Suprapubic skin (tissue), 4 donors: ENCODE results near the gene DNA2. TPM values are rescaled to one million over a fixed set of nuclear protein-coding genes. Genes with fewer than 3 reads are reported as not detected.
"Not testable (repeated sequence)": the region's sequence is repeated elsewhere in the genome, so short reads cannot be mapped to it uniquely, and the experiment has no call there.

ENCODE experiments used
- DNase-seq, 2 donors: peaks; one replicate each; pipeline ENCODE4 v3.0.0-alpha.2; 2019; ENCODE audit warnings: low spot score in 2 of 2
- H3K27ac ChIP-seq: fragments of 200-600 bp; sonication (generic); one replicate; pipeline ENCODE4 v1.5.1; 2019
- H3K27me3 ChIP-seq: fragments of 200-600 bp; sonication (generic); one replicate; pipeline ENCODE4 v1.5.1; 2019
- H3K36me3 ChIP-seq: fragments of 200-600 bp; sonication (generic); one replicate; pipeline ENCODE4 v1.5.1; 2019
- H3K4me1 ChIP-seq: fragments of 200-600 bp; sonication (generic); one replicate; pipeline ENCODE4 v1.5.1; 2019
- H3K4me3 ChIP-seq: fragments of 200-600 bp; sonication (generic); one replicate; pipeline ENCODE4 v1.5.1; 2019; ENCODE audit warnings: mild to moderate bottlenecking
- H3K9me3 ChIP-seq: fragments of 200-600 bp; sonication (generic); one replicate; pipeline ENCODE4 v1.5.1; 2019
- EP300 ChIP-seq: sonication (generic); formaldehyde crosslinking; IDR thresholded peaks from one replicate; pipeline ENCODE4 v1.6.1; 2017; ENCODE audit warnings: antibody characterized with exemption
- POLR2A ChIP-seq, 2 donors: fragments of 450-650 bp; IDR thresholded peaks; one replicate each; pipeline ENCODE4 v1.6.1; 2017; ENCODE audit warnings: antibody characterized with exemption in 2 of 2, mild to moderate bottlenecking in 2 of 2, moderate library complexity in 2 of 2
- POLR2AphosphoS5 ChIP-seq, 3 donors: sonication (generic); formaldehyde crosslinking; IDR thresholded peaks; one replicate each; pipeline ENCODE4 v1.6.1; 2017; ENCODE audit warnings: antibody characterized with exemption in 3 of 3
- whole genome bisulfite sequencing: methylation state at CpG from one replicate; pipeline ENCODE4 v1.1.5; 2018; 5-methylcytosine and 5-hydroxymethylcytosine counted together
- total RNA-seq, 4 donors: library from RNA; depleted of rRNA; stranded (reverse); fragments of >200 nt; gene quantifications; one replicate each; pipeline ENCODE4 v1.1.0, GENCODE V29; 2016
- TF ChIP-seq, protein P1 (sequence below), 2 donors: fragments of 200-600 bp in 1 of 2; fragments of 450-650 bp in 1 of 2; sonication (generic) in 1 of 2; IDR thresholded peaks; one replicate each; pipeline ENCODE4 v1.5.1; 2016 to 2019; ENCODE audit warnings: antibody characterized with exemption in 2 of 2, mild to moderate bottlenecking in 1 of 2, moderate library complexity in 1 of 2

Gene DNA2
- total RNA-seq, 4 donors from 2014 or later = 2.4 to 7.2 (median 3.5) TPM

DNA sequence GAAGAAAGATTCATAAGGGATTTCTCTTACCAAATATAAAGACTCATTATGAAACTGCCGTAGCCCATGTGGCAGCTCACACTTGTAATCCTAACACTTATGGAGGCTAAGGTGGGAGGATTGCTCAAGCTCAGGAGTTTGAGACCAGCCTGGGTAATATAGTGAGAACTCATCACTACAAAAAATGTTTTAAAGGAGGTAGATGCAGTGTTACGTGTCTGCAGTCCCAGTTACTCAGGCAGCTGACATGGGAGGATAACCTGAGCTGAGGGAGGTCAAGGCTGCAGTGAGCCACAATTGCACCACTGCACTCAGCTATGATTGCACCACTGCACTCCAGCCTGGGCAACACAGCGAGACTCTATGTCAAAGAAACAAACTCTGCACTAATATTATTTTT lies 18.1 kb upstream of the DNA2 start:
- WGBS = 92% methylated on average over 3 of the region's 3 CpGs
- peaks cover 91% of the 10 kb centered on the region for H3K36me3 ChIP-seq
- no peak for DNase-seq

DNA sequence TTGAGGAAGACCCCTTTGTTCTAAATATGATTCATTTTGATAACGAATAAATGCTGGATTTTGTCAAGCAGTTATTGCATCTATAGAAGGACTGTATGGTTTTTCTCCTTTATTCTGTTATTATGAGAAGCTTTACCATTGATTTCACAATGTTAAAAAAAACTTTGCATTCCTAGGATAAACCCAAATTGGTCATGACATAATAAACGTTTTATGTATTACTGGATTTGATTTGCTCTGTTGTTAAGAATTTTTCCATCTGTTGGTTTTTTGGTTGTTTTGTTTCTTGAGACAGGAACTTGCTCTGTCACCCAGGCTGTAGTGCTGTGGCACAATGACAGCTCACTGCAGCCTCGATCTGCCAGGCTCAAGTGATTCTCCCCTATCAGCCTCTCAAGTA lies 2.2 kb upstream of the DNA2 start:
- no peaks in the 10 kb centered on the region for H3K27me3 ChIP-seq
- 49% methylated on average over 3 of the region's 3 CpGs for WGBS
- TF ChIP-seq, protein P1, sequence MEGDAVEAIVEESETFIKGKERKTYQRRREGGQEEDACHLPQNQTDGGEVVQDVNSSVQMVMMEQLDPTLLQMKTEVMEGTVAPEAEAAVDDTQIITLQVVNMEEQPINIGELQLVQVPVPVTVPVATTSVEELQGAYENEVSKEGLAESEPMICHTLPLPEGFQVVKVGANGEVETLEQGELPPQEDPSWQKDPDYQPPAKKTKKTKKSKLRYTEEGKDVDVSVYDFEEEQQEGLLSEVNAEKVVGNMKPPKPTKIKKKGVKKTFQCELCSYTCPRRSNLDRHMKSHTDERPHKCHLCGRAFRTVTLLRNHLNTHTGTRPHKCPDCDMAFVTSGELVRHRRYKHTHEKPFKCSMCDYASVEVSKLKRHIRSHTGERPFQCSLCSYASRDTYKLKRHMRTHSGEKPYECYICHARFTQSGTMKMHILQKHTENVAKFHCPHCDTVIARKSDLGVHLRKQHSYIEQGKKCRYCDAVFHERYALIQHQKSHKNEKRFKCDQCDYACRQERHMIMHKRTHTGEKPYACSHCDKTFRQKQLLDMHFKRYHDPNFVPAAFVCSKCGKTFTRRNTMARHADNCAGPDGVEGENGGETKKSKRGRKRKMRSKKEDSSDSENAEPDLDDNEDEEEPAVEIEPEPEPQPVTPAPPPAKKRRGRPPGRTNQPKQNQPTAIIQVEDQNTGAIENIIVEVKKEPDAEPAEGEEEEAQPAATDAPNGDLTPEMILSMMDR (IDR thresholded peaks at IDR 0.05) = no peak
- no peaks in the 10 kb centered on the region for H3K36me3 ChIP-seq
- H3K4me3 ChIP-seq = no peak overlapping the region
- peaks cover 13% of the 10 kb centered on the region for H3K4me1 ChIP-seq
- no peaks in the 10 kb centered on the region for H3K9me3 ChIP-seq
- H3K27ac ChIP-seq = no peak overlapping the region
- DNase-seq = no peak

More for the DNA sequence above, 18.1 kb upstream of the DNA2 start:
- Histone ChIP-seq H3K4me1 (no peaks in the 10 kb centered on the region), H3K9me3 (no peaks in the 10 kb centered on the region), H3K27me3 (no peaks in the 10 kb centered on the region), H3K27ac (no peak overlapping the region), H3K4me3 (no peak overlapping the region)
- TF ChIP-seq POLR2AphosphoS5 (IDR thresholded peaks at IDR 0.05) (no peak), POLR2A (IDR thresholded peaks at IDR 0.05) (no peak), EP300 (no peak)
- TF ChIP-seq, protein P1 (IDR thresholded peaks at IDR 0.05) = no peak

DNA sequence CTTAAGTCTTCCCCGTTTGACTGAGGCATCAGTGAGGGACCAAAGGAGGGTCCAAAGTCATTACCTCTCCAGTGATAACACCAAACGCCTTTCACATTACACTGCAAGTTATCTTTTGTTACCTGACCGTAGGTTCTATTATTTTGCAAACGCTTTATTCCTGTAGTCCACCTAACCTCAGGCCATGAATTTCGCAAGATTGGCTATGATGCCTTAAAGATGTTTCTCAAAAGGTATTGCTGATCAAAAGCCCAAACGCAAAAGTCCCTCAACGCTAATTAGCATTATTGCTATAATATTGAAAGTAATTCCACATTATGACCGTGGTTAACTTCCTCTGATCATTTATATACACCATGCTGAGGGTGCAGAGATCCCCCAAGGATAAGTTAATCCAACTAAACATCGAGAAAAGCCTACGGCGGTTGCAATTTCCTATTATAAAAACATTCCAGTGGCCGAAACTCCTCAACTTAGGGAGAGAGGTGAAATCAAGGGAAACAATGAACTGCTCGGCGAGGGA lies 649 bp downstream of the DNA2 start:
- Histone ChIP-seq H3K9me3 (no peaks in the 10 kb centered on the region), H3K36me3 (peaks cover 4% of the 10 kb centered on the region), H3K27ac (no peak overlapping the region), H3K4me3 (peak overlapping the region; percentile 81), H3K27me3 (no peaks in the 10 kb centered on the region), H3K4me1 (peaks cover 13% of the 10 kb centered on the region)
- 1% methylated on average over 14 of the region's 14 CpGs for WGBS
- no peak for TF ChIP-seq POLR2AphosphoS5 (IDR thresholded peaks at IDR 0.05)
- no peak for TF ChIP-seq POLR2A (IDR thresholded peaks at IDR 0.05)
- TF ChIP-seq, protein P1 (IDR thresholded peaks at IDR 0.05) = no peak
- no peak for TF ChIP-seq EP300
- no peak for DNase-seq

DNA sequence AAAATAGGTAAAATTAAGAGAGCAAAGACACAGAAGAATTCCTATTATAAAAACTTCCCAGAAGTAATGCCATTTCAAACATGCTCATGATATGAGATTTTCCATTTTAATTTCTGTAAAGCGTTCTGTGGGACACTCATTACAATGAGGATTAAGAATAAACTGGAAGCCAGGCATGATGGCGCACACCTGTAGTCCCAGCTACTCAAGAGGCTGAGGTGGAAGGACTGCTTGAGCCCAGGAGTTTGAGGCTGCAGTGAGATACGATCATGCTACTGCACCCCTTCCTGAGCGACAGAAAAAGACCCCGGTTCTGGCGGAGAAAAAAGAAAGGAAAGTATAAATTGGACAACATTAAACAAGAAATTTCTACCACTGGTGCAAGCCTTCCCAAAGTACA lies 1.5 kb downstream of the DNA2 start:
- H3K9me3 ChIP-seq = no peaks in the 10 kb centered on the region
- H3K27ac ChIP-seq = no peak overlapping the region
- DNase-seq = no peak
- H3K4me3 ChIP-seq = no peak overlapping the region
- WGBS = 63% methylated on average over 6 of the region's 6 CpGs
- TF ChIP-seq, protein P1 (IDR thresholded peaks at IDR 0.05) = no peak
- H3K36me3 ChIP-seq = peaks cover 4% of the 10 kb centered on the region
- H3K4me1 ChIP-seq = peaks cover 13% of the 10 kb centered on the region
- no peaks in the 10 kb centered on the region for H3K27me3 ChIP-seq

DNA sequence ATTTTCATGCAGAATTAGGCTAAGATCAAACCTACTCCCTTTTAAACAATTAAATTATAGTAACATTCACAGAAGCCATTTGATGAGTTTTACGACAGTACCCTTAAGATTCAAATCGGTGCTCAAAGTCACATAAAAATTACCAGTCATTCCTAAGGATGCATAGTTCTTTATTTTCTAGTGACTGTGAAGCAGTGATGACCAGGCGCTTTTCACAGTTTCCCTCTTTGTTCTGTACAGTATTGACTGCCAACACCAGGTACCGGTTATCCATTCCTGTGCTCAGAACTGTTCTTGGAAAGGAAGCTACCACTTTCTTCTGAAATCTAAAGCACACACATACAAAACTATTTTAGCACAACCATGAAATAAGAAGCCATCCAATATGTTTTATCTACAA lies 1.9 kb downstream of the DNA2 start:
- WGBS = 94% methylated on average over 4 of the region's 4 CpGs
- H3K4me3 ChIP-seq = no peak overlapping the region

DNA sequence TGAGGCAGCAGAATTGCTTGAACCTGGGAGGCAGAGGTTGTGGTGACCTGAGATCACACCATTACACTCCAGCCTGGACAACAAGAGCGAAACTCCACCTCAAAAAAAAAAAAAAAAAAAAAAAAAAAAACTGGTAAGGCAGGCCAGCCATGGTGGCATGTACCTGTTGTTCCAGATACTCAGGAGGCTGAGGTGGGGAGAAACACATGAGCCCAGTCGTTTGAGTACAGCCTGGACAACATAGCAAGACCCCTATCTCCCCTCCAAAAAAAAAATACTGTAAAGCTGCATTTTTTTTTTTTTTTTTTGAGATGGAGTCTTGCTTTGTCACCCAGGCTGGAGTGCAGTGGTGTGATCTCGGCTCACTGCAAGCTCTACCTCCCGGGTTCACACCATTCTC lies 7.0 kb downstream of the DNA2 start:
- 80% methylated on average over 4 of the region's 4 CpGs for WGBS
- H3K4me3 ChIP-seq, H3K9me3 ChIP-seq, H3K36me3 ChIP-seq, DNase-seq, H3K4me1 ChIP-seq, H3K27ac ChIP-seq, H3K27me3 ChIP-seq: not testable (repeated sequence)

More for the DNA sequence above, 1.9 kb downstream of the DNA2 start:
- TF ChIP-seq EP300 = no peak
- no peak for TF ChIP-seq POLR2AphosphoS5 (IDR thresholded peaks at IDR 0.05)
- no peak for TF ChIP-seq POLR2A (IDR thresholded peaks at IDR 0.05)
- TF ChIP-seq, protein P1 (IDR thresholded peaks at IDR 0.05) = no peak
- peaks cover 4% of the 10 kb centered on the region for H3K36me3 ChIP-seq
- no peaks in the 10 kb centered on the region for H3K27me3 ChIP-seq
- no peak for DNase-seq
- no peaks in the 10 kb centered on the region for H3K9me3 ChIP-seq
- H3K27ac ChIP-seq = no peak overlapping the region
- peaks cover 13% of the 10 kb centered on the region for H3K4me1 ChIP-seq
